Middle frontal gyrus (tissue), 1 donor: ENCODE results near the gene EPHB6.

Source experiments
- DNase-seq: peaks from one replicate; pipeline ENCODE4 v3.0.0-alpha.2; 2015; ENCODE audit warnings: low spot score; ENCODE audit errors: extremely low spot score

The EPHB6 gene

GRCh38 chr7:142876991-142877910 lies 22.4 kb downstream of the EPHB6 start:
- DNase-seq, result no peak

GRCh38 chr7:142878315-142878714 lies 23.4 kb downstream of the EPHB6 start:
- no peak for DNase-seq

- DNase-seq, result no peak
Measured at GRCh38 chr7:142879060-142879459, 24.2 kb downstream of the EPHB6 start.

GRCh38 chr7:142880876-142881505 lies 26.1 kb downstream of the EPHB6 start:
- no peak for DNase-seq

- DNase-seq, result no peak
Measured at GRCh38 chr7:142881586-142882337, 26.9 kb downstream of the EPHB6 start.

GRCh38 chr7:142882338-142882678 lies 27.4 kb downstream of the EPHB6 start:
- no peak for DNase-seq

GRCh38 chr7:142883145-142883544 lies 28.3 kb downstream of the EPHB6 start:
- DNase-seq, result no peak

- DNase-seq, result no peak
Measured at GRCh38 chr7:142883571-142884285, 28.9 kb downstream of the EPHB6 start.

GRCh38 chr7:142884286-142884640 lies 29.4 kb downstream of the EPHB6 start:
- no peak for DNase-seq

GRCh38 chr7:142885311-142886230 lies 30.7 kb downstream of the EPHB6 start, which contains the start of gene TRPV6:
Gene TRPV6 (minus strand): TSS chr7:142885745.
- DNase-seq, result no peak

- DNase-seq, result no peak
Measured at GRCh38 chr7:142886866-142887265, 32.0 kb downstream of the EPHB6 start.

- DNase-seq, result no peak
Measured at GRCh38 chr7:142887282-142888015, 32.6 kb downstream of the EPHB6 start.

GRCh38 chr7:142889816-142890215 lies 34.9 kb downstream of the EPHB6 start:
- no peak for DNase-seq

GRCh38 chr7:142890874-142891485 lies 36.1 kb downstream of the EPHB6 start:
- DNase-seq, result no peak

GRCh38 chr7:142891490-142892082 lies 36.7 kb downstream of the EPHB6 start:
- DNase-seq, result no peak

- no peak for DNase-seq
Measured at GRCh38 chr7:142892951-142893350, 38.1 kb downstream of the EPHB6 start.

- DNase-seq, result no peak
Measured at GRCh38 chr7:142894112-142894984, 39.5 kb downstream of the EPHB6 start.
